Ovary (tissue), 9 donors: Measurements from ENCODE around the gene MARCHF2. TPM values are rescaled to one million over a fixed set of nuclear protein-coding genes. Genes with fewer than 3 reads are reported as not detected.
A peak's percentile ranks its signal among the peaks of the same experiment; 100 is the strongest.
"Not testable (repeated sequence)": the region's sequence is repeated elsewhere in the genome, so short reads cannot be mapped to it uniquely, and the experiment has no call there.

Experiments
- DNase-seq, 5 donors: peaks; one replicate each; pipeline ENCODE4 v3.0.0-alpha.2; 2019 to 2020
- H3K27ac ChIP-seq, 2 donors: fragments of 200-600 bp; one replicate each; pipeline versions ENCODE4 v1.5.1 to v1.8.0; 2019 to 2022
- H3K27me3 ChIP-seq: fragments of 200-600 bp; one replicate; pipeline ENCODE4 v1.8.0; 2022
- H3K36me3 ChIP-seq: fragments of 200-600 bp; sonication (generic); one replicate; pipeline ENCODE4 v1.5.1; 2019
- H3K4me1 ChIP-seq: one replicate; pipeline ENCODE4 v1.8.1; 2013; ENCODE audit warnings: mild to moderate bottlenecking, moderate library complexity; ENCODE audit not compliant: insufficient read depth
- H3K4me3 ChIP-seq: fragments of 200-600 bp; sonication (generic); one replicate; pipeline ENCODE4 v1.5.1; 2017
- H3K9me3 ChIP-seq, 2 donors: fragments of 200-600 bp in 1 of 2; sonication (generic) in 1 of 2; one replicate each; pipeline versions ENCODE4 v1.5.1 to v1.8.1; 2013 to 2019; ENCODE audit warnings: mild to moderate bottlenecking in 1 of 2, moderate library complexity in 1 of 2
- EP300 ChIP-seq: sonication (generic); formaldehyde crosslinking; IDR thresholded peaks from one replicate; pipeline ENCODE4 v1.6.1; 2017; ENCODE audit warnings: antibody characterized with exemption
- POLR2A ChIP-seq: fragments of 450-650 bp; IDR thresholded peaks from one replicate; pipeline ENCODE4 v1.6.1; 2017; ENCODE audit warnings: antibody characterized with exemption, mild to moderate bottlenecking, moderate library complexity
- WGBS, 3 donors: extraction: QIAGEN DNeasy Blood & Tissue Kit in 1 of 3; methylation state at CpG; one replicate each; pipeline versions ENCODE4 v1.1.5 to v1.1.7; 2013 to 2017; 5-methylcytosine and 5-hydroxymethylcytosine counted together
- intact Hi-C, 4 donors: fragments of 100-400 bp; cut with DNase I; formaldehyde crosslinking; loops; one replicate each; pipeline versions ENCODE4 v1.11.0 to v1.15.1; 2022 to 2023
- polyA plus RNA-seq, 2 donors: library from polyadenylated mRNA; stranded (reverse); fragments of 200-250 nt in 1 of 2; fragments of 350-450 nt in 1 of 2; fragmentation: Illumina TruSeq in 1 of 2; extraction: RNeasy Lipid Tissue Mini Kit (QIAGEN cat#74804) in 1 of 2; gene quantifications; one replicate each; pipeline ENCODE4 v1.2.3, GENCODE V29; 2013 to 2014
- total RNA-seq, 7 donors: library from RNA; depleted of rRNA in 2 of 7; stranded (reverse); fragments of >200 nt in 2 of 7; fragmentation: NEBNext Ultra II Directional in 3 of 7; extraction: Animal tissue kit (Norgen Biotek cat#: 25700) in 3 of 7; gene quantifications; one replicate each; pipeline versions ENCODE4 v1.1.0 to v1.2.4, GENCODE V29; 2016 to 2023
- TF ChIP-seq, protein P1 (sequence below), 3 donors: fragments of 450-650 bp in 2 of 3; fragments of 200-600 bp in 1 of 3; IDR thresholded peaks; one replicate each; pipeline versions ENCODE4 v1.5.1 to v1.8.0; 2016 to 2022; ENCODE audit warnings: antibody characterized with exemption in 3 of 3, mild to moderate bottlenecking in 1 of 3
- donor health status: DM: no; HTN: no; CAD: no; lungs with moderate emphysema.
- donor health status: DM: no; HTN: no; CAD: no.
- donor health status: Bipolar disorder and iron deficiency.
- donor health status: DM: yes; HTN: yes; CAD: no.
- donor health status: DM: no; HTN: no; CAD: no.
- donor health status: DM: yes; HTN: yes; CAD: no.

The MARCHF2 gene
- total and polyA plus RNA-seq, 9 donors: 13.8 to 62.7 (median 24.7) TPM

DNA sequence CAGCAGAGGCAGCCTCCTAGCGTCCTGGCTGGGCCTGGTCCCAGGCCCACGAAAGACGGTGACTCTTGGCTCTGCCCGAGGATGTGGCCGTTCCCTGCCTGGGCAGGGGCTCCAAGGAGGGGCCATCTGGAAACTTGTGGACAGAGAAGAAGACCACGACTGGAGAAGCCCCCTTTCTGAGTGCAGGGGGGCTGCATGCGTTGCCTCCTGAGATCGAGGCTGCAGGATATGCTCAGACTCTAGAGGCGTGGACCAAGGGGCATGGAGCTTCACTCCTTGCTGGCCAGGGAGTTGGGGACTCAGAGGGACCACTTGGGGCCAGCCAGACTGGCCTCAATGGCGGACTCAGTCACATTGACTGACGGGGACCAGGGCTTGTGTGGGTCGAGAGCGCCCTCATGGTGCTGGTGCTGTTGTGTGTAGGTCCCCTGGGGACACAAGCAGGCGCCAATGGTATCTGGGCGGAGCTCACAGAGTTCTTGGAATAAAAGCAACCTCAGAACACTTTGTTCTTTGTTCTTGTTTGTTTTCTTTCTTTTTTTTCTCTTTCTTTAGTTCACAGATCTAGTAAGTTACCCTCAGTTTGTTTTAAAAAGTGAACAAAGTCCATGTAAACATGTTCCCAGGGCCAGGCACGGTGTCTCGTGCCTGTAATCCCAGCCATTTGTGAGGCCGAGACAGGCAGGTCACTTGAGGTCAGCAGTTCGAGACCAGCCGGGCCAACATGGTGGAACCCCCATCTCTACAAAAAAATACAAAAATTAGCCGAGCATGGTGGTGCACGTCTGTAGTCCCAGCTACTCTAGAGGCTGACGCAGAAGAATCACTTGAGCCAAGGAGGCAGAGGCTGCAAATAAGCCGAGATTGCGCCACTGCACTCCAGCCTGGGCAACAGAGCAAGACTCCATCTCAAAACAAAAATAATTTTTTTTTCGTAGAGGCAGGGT is 39.0 kb upstream of the MARCHF2 start:
- peak in 3 of 5 donors; percentile 42 to 78 (median 65) for DNase-seq
- intact Hi-C loops: no loop called here
- Histone ChIP-seq H3K4me3 (no peak overlapping the region), H3K27ac (no peak overlapping the region), H3K4me1 (peaks cover 9% of the 10 kb centered on the region), H3K27me3 (no peaks in the 10 kb centered on the region), H3K36me3 (no peaks in the 10 kb centered on the region), H3K9me3 (no peaks in the 10 kb centered on the region)
- no peak for TF ChIP-seq EP300
- TF ChIP-seq POLR2A: no peak
- TF ChIP-seq, protein P1, sequence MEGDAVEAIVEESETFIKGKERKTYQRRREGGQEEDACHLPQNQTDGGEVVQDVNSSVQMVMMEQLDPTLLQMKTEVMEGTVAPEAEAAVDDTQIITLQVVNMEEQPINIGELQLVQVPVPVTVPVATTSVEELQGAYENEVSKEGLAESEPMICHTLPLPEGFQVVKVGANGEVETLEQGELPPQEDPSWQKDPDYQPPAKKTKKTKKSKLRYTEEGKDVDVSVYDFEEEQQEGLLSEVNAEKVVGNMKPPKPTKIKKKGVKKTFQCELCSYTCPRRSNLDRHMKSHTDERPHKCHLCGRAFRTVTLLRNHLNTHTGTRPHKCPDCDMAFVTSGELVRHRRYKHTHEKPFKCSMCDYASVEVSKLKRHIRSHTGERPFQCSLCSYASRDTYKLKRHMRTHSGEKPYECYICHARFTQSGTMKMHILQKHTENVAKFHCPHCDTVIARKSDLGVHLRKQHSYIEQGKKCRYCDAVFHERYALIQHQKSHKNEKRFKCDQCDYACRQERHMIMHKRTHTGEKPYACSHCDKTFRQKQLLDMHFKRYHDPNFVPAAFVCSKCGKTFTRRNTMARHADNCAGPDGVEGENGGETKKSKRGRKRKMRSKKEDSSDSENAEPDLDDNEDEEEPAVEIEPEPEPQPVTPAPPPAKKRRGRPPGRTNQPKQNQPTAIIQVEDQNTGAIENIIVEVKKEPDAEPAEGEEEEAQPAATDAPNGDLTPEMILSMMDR (IDR thresholded peaks at IDR 0.05): no peak
- 63 to 74% (median 71%) methylated on average over 26 of the region's 26 CpGs for WGBS, 3 donors

DNA sequence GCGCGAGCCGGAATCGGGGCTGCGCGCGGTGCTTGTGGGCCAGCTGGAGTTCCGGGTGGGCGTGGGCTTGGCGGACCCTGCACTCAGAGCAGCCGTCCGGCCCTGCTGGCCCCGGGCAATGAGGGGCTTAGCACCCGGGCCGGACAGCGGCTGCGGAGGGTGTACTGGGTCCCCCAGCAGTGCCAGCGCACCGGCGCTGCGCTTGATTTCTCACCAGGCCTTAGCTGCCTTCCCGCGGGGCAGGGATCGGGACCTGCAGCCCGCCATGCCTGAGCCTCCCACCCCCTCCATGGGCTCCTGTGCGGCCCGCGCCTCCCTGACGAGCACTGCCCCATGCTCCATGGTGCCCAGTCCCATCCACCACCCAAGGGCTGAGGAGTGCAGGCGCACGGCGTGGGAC is 37.3 kb upstream of the MARCHF2 start:
- H3K27me3 ChIP-seq, H3K36me3 ChIP-seq, H3K4me1 ChIP-seq, H3K27ac ChIP-seq, H3K9me3 ChIP-seq, intact Hi-C loops, H3K4me3 ChIP-seq: not testable (repeated sequence)
- peak in 1 of 5 donors; percentile 5 for DNase-seq
- 97 to 99% (median 97%) methylated on average over 29 to 32 of the region's 32 CpGs for whole genome bisulfite sequencing, 3 donors

DNA sequence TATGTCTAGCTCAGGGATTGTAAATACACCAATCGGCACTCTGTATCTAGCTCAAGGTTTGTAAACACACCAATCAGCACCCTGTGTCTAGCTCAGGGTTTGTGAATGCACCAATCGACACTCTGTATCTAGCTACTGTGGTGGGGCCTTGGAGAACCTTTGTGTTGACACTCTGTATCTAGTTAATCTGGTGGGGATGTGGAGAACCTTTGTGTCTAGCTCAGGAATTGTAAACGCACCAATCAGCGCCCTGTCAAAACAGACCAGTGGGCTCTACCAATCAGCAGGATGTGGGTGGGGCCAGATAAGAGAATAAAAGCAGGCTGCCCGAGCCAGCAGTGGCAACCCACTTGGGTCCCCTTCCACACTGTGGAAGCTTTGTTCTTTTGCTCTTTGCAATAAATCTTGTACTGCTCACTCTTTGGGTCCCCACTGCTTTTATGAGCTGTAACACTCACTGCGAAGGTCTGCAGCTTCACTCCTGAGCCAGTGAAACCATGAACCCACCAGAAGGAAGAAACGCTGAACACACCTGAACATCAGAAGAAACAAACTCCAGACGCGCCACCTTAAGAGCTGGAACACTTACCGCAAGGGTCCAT is 36.6 kb upstream of the MARCHF2 start:
- H3K27me3 ChIP-seq, intact Hi-C loops, H3K27ac ChIP-seq, DNase-seq, H3K36me3 ChIP-seq, H3K4me3 ChIP-seq, H3K4me1 ChIP-seq, H3K9me3 ChIP-seq: not testable (repeated sequence)
- 89 to 90% (median 89%) methylated on average over 10 of the region's 10 CpGs for WGBS, 3 donors

DNA sequence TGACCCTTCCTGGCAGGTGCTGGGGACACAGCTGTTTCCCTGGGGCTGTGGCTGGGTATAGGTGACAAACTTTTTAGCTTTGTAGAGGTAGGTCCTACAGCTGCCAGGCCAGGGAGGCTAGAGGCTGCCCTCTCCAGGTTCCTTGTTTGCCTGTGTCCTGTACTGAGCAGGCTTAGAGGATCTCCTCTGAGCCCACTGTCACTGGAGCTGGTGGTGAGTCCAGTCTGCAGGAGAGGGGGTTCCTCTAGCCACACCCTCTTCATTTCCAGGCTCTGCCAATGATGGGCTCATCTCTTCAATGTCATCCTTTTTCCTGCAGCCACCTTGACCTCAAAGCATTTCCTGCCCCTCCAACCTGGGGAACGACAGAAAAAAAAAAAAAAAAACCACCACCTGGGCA is 35.5 kb upstream of the MARCHF2 start:
- DNase-seq: no peak
- H3K36me3 ChIP-seq: no peaks in the 10 kb centered on the region

DNA sequence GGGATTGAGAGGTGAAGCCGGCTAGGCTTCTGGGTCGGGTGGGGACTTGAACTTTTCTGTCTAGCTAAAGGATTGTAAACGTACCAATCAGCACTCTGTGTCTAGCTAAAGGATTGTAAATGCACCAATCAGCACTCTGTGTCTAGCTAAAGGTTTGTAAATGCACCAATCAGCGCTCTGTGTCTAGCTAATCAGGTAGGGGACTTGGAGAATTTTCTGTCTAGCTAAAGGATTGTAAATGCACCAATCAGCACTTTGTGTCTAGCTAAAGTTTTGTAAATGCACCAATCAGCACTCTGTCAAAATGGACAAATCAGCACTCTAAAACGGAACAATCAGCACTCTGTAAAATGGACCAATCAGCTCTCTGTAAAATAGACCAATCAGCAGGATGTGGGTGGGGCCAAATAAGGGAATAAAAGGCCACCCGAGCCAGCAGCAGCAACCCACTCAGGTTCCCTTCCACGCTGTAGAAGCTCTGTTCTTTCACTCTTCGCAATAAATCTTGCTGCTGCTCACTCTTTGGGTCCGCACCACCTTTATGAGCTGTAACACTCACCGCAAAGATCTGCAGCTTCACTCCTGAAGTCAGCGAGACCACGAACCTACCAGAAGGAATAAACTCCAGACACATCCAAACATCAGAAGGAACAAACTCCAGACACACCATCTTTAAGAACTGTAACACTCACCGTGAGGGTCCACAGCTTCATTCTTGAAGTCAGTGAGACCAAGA is 33.8 kb upstream of the MARCHF2 start:
- intact Hi-C loops, H3K36me3 ChIP-seq, H3K27ac ChIP-seq, H3K27me3 ChIP-seq, DNase-seq, H3K4me1 ChIP-seq, H3K9me3 ChIP-seq, H3K4me3 ChIP-seq: not testable (repeated sequence)
- 94 to 96% (median 95%) methylated on average over 13 of the region's 13 CpGs for WGBS, 3 donors

More for the DNA sequence above, 35.5 kb upstream of the MARCHF2 start:
- Histone ChIP-seq H3K9me3 (no peaks in the 10 kb centered on the region), H3K4me3 (no peak overlapping the region), H3K27ac (no peak overlapping the region), H3K4me1 (peaks cover 2% of the 10 kb centered on the region), H3K27me3 (no peaks in the 10 kb centered on the region)
- intact Hi-C loops: no loop called here
- TF ChIP-seq EP300 (no peak), POLR2A (no peak)
- TF ChIP-seq, protein P1 (IDR thresholded peaks at IDR 0.05): no peak
- WGBS, 3 donors: 21 to 40% (median 35%) methylated on average over 1 of the region's 1 CpG

DNA sequence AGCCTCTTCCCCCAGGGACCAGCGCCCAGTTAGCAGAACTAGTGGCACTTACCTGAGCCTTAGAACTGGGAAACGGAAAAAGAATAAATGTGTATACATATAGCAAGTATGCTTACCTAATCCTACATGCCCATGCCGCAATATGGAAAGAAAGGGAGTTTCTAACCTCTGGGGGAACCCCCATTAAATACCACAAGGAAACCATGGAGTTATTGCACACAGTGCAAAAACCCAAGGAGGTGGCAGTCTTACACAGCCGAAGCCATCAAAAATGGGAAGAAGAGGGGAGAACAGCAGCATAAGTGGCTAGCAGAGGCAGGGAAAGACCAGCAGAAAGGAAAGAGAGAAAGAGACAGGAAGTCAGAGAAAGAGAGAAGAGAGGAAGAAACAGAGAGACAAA is 28.5 kb upstream of the MARCHF2 start:
- 90 to 98% (median 94%) methylated on average over 4 of the region's 4 CpGs for WGBS, 3 donors
- H3K27me3 ChIP-seq, H3K27ac ChIP-seq, H3K4me1 ChIP-seq, DNase-seq, H3K4me3 ChIP-seq, intact Hi-C loops, H3K9me3 ChIP-seq, H3K36me3 ChIP-seq: not testable (repeated sequence)

DNA sequence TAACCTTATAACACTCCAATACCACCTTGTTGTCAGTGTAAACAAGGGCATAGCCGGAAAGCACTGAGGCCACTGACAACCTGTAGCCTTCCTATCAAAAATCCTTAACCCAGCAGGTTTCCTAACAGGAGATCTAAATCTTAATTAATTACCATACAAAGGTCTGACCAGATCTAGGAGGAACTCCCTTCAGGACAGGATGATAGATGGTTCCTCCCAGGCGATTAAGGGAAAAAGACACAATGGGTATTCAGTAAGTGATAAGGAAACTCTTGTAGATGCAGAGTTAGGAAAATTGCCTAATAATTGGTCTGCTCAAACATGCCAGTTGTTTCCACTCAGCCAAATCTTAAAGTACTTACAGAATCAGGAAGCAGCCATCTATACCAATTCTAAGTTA is 28.0 kb upstream of the MARCHF2 start:
- not testable (repeated sequence) for DNase-seq, H3K36me3 ChIP-seq

DNA sequence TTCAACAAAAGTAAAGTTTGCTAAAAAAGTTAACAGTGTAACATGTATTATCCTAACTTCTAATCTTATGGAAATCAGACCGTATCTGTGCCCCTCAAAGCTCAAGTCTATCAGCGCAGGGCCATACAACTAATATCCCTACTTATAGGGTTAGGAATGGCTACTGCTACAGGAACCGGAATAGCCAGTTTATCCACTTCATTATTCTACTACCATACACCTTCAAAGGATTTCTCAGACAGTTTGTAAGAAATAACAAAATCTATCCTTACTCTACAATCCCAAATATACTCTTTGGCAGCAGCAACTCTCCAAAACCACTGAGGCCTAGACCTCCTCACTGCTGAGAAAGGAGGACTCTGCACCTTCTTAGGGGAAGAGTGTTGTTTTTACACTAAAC is 27.5 kb upstream of the MARCHF2 start:
- H3K4me1 ChIP-seq, H3K36me3 ChIP-seq, intact Hi-C loops, H3K9me3 ChIP-seq, DNase-seq, H3K4me3 ChIP-seq, H3K27ac ChIP-seq, H3K27me3 ChIP-seq: not testable (repeated sequence)
- WGBS, 3 donors: 85 to 92% (median 89%) methylated on average over 3 of the region's 3 CpGs

More for the DNA sequence above, 28.0 kb upstream of the MARCHF2 start:
- H3K27me3 ChIP-seq, H3K4me1 ChIP-seq, H3K9me3 ChIP-seq, H3K27ac ChIP-seq, intact Hi-C loops, H3K4me3 ChIP-seq: not testable (repeated sequence)
- 67 to 71% (median 71%) methylated on average over 2 of the region's 2 CpGs for WGBS, 3 donors

DNA sequence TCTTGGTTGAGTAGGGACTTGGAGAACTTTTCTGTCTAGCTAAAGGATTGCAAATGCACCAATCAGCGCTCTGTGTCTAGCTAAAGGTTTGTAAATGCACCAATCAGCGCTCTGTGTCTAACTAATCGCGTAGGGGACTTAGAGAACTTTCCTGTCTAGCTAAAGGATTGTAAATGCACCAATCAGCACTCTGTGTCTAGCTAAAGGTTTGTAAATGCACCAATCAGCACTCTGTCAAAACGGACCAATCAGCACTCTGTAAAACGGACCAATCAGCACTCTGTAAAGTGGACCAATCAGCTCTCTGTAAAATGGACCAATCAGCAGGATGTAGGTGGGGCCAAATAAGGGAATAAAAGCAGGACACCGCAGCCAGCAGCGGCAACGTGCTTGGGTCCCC is 26.7 kb upstream of the MARCHF2 start:
- intact Hi-C loops, H3K4me3 ChIP-seq, H3K27ac ChIP-seq, H3K4me1 ChIP-seq, H3K36me3 ChIP-seq, H3K27me3 ChIP-seq, H3K9me3 ChIP-seq, DNase-seq: not testable (repeated sequence)
- WGBS, 3 donors: 88 to 92% (median 91%) methylated on average over 9 of the region's 9 CpGs
